ENCODE measurements around the gene MAPK11. TPM values are rescaled to one million over a fixed set of nuclear protein-coding genes. Genes with fewer than 3 reads are reported as not detected.

Gene MAPK11
- total and polyA plus RNA-seq, 9 of the 15 experiments (the other 6 are each of a cell fraction or from before 2014, with no cell fraction given): 0.06 to 14.6 (median 5.3) TPM

GRCh38 chr22:50286275-50286674 lies 16.1 kb upstream of the MAPK11 start:
- no peak for ATAC-seq
- no peak for DNase-seq (ENCODE audit: extremely low read depth in 1 of 4, low spot score in 3 of 4)
- Histone ChIP-seq H3K4me3 (no peak overlapping the region), H3K27ac (ENCODE audit: extremely low read depth, low read depth, low read length) (no peak overlapping the region), H3K36me3 (ENCODE audit: control insufficient read depth, insufficient read depth, low read length) (peaks cover 38% of the 10 kb centered on the region; the same call in 1 of the 3 replicates), H3K79me2 (ENCODE audit: control insufficient read depth, insufficient read depth, low read length) (no peaks in the 10 kb centered on the region), H4K20me1 (replicated peaks; ENCODE audit: control insufficient read depth, insufficient read depth, low read length) (no peaks in the 10 kb centered on the region), H2AFZ (ENCODE audit: low read depth, low read length) (no peak overlapping the region), H3K4me2 (ENCODE audit: insufficient read depth, low read length) (no peak overlapping the region), H3K9ac (ENCODE audit: insufficient read depth in 1 of 2, low read depth in 2 of 2, low read length in 2 of 2) (no peak overlapping the region; a peak in 1 of 4 replicates), H3K4me1 (replicated peaks in 1 of 2; ENCODE audit: control insufficient read depth in 2 of 2, insufficient read depth in 2 of 2, low read length in 2 of 2) (peaks cover 0 to 23% of the 10 kb centered on the region in 2 experiments; a peak in 1 of 5 replicates), H3K9me3 (replicated peaks; ENCODE audit: control insufficient read depth, insufficient read depth, low read depth, low read length) (no peaks in the 10 kb centered on the region), H3K9me1 (ENCODE audit: control insufficient read depth, insufficient read depth, low read length) (no peaks in the 10 kb centered on the region), H3K27me3 (ENCODE audit: control insufficient read depth in 2 of 2, insufficient read depth in 2 of 2, low read length in 2 of 2) (no peaks in the 10 kb centered on the region)
- BruUV-seq (replicated peaks): no TSS peak
- no peak for FAIRE-seq
- CTCF ChIA-PET (ENCODE audit: low intra/inter-chr PET ratio): no interaction called here
- 85% methylated on average over 7 of the region's 21 CpGs for WGBS (ENCODE audit: insufficient coverage, low coverage, missing lambda C conversion rate)
- in situ Hi-C loops (cut with MboI): no loop called here
- POLR2A ChIA-PET: no interaction called here
- intact Hi-C loops (cut with micrococcal nuclease): no loop called here
- no peak for TF ChIP-seq RBBP5 (IDR thresholded peaks at IDR 0.05; ENCODE audit: borderline replicate concordance, insufficient read depth, low read length, poor library complexity, severe bottlenecking)
- TF ChIP-seq CBX8 (IDR thresholded peaks at IDR 0.05; ENCODE audit: borderline replicate concordance, extremely low read depth, low read depth, low read length, poor library complexity, severe bottlenecking): no peak
- TF ChIP-seq TRIM24 (IDR thresholded peaks at IDR 0.05): no peak
- no peak for TF ChIP-seq ESRRA (IDR thresholded peaks at IDR 0.05; ENCODE audit: borderline replicate concordance, low read depth)
- no peak for TF ChIP-seq THRB (CRISPR knock-in tag; conservative IDR thresholded peaks at IDR 0.05)
- TF ChIP-seq MYBL2 (IDR thresholded peaks at IDR 0.05; ENCODE audit: low read depth): no peak
- no peak for TF ChIP-seq MYBL2 (CRISPR knock-in tag; IDR thresholded peaks at IDR 0.05; ENCODE audit: borderline replicate concordance)

All from K562 (cell line).